ENCODE measurements around the gene TTC21A. TPM values are rescaled to one million over a fixed set of nuclear protein-coding genes. Genes with fewer than 3 reads are reported as not detected.

Gene TTC21A
- total RNA-seq, 1 experiment from 2014 or later, result 1.7 TPM

DNA sequence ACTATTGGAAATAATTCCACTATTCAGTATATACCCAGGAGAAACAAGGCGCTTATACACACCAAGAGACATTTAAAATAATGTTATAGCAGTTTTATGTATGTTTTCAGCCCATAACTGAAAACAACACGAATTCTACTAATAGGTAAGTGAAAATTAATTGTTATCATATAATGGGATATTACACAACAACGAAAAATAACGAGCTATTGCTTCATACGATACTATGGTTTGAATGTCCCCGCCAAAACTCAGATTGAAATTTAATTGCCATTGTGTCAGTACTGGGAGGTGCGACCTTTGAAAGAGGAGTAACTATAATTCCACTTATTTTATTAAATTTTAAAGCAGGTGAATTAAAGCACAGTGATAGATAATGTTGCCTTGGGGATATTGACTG is 49.9 kb downstream of the TTC21A start:
- H3K9me3 ChIP-seq (ENCODE audit: control insufficient read depth, low read depth, low read length), result no peaks in the 10 kb centered on the region
- peaks cover 5% of the 10 kb centered on the region for H3K23me2 ChIP-seq (ENCODE audit: insufficient read length, low read depth, low read length, poor library complexity, severe bottlenecking)
- no peak overlapping the region for H3K27ac ChIP-seq (ENCODE audit: insufficient read length, low read depth, low read length)
- no peak for DNase-seq
- no peak overlapping the region for H4K5ac ChIP-seq (ENCODE audit: insufficient read length, low read depth, low read length)
- H2BK12ac ChIP-seq (ENCODE audit: insufficient read length, low read depth, low read length), result no peak overlapping the region
- H3K79me1 ChIP-seq (ENCODE audit: insufficient read depth, low read depth, low read length, poor library complexity, severe bottlenecking), result no peaks in the 10 kb centered on the region
- H3K4me2 ChIP-seq (ENCODE audit: insufficient read depth, insufficient read length, low read length), result no peak overlapping the region
- Mint-ChIP-seq H3K9me3 (no peaks in the 10 kb centered on the region; a peak in 2 of 5 replicates), H3K4me1 (peaks cover 38 to 41% of the 10 kb centered on the region in 2 experiments), H3K36me3 (ENCODE audit: insufficient read depth in 1 of 3, low read depth in 3 of 3) (no peaks in the 10 kb centered on the region; a peak in 1 of 7 replicates), H3K27ac (no peak overlapping the region), H3K4me3 (no peak overlapping the region), H3K27me3 (ENCODE audit: low read depth) (no peaks in the 10 kb centered on the region; the same call in 1 of the 2 replicates)
- H3K4me1 ChIP-seq (ENCODE audit: insufficient read depth, low read length), result no peaks in the 10 kb centered on the region; the same call in 1 of the 2 replicates
- H3K56ac ChIP-seq (ENCODE audit: insufficient read length, low read depth, low read length), result no peak overlapping the region
- no peak overlapping the region for H2AK5ac ChIP-seq (ENCODE audit: insufficient read length, low read length)
- H3K27me3 ChIP-seq (ENCODE audit: insufficient read depth, low read length), result no peaks in the 10 kb centered on the region
- no peak overlapping the region for H3K14ac ChIP-seq (ENCODE audit: insufficient read depth, low read length)
- no peak overlapping the region for H2BK20ac ChIP-seq (ENCODE audit: low read depth, low read length, poor library complexity, severe bottlenecking)
- H3K23ac ChIP-seq (ENCODE audit: insufficient read length, low read depth, low read length), result no peak overlapping the region
- H3K79me2 ChIP-seq (ENCODE audit: insufficient read depth, low read length), result no peaks in the 10 kb centered on the region; the same call in 1 of the 2 replicates
- H4K91ac ChIP-seq (ENCODE audit: insufficient read length, low read depth, low read length), result no peak overlapping the region
- H3K18ac ChIP-seq (ENCODE audit: insufficient read length, low read depth, low read length), result no peak overlapping the region
- no peak overlapping the region for H2BK5ac ChIP-seq (ENCODE audit: insufficient read length, low read length)
- H2BK120ac ChIP-seq (ENCODE audit: low read depth, low read length, poor library complexity, severe bottlenecking), result no peak overlapping the region
- no peak overlapping the region for H4K8ac ChIP-seq (replicated peaks; ENCODE audit: insufficient read length, low read depth, low read length)
- H3K9ac ChIP-seq (ENCODE audit: extremely low read depth, insufficient read length, low read length), result no peak overlapping the region
- H4K20me1 ChIP-seq (ENCODE audit: control insufficient read depth, insufficient read depth, insufficient read length), result no peaks in the 10 kb centered on the region
- no peak overlapping the region for H3T11ph ChIP-seq (ENCODE audit: low read length)
- no CpG with 5 or more reads among the region's 7 CpGs for WGBS (ENCODE audit: extremely low coverage, insufficient read length, low lambda C conversion rate)
- H2BK15ac ChIP-seq (ENCODE audit: low read depth, low read length), result no peak overlapping the region
- no peak overlapping the region for H2AFZ ChIP-seq (ENCODE audit: low read length)
- TF ChIP-seq, protein P1, sequence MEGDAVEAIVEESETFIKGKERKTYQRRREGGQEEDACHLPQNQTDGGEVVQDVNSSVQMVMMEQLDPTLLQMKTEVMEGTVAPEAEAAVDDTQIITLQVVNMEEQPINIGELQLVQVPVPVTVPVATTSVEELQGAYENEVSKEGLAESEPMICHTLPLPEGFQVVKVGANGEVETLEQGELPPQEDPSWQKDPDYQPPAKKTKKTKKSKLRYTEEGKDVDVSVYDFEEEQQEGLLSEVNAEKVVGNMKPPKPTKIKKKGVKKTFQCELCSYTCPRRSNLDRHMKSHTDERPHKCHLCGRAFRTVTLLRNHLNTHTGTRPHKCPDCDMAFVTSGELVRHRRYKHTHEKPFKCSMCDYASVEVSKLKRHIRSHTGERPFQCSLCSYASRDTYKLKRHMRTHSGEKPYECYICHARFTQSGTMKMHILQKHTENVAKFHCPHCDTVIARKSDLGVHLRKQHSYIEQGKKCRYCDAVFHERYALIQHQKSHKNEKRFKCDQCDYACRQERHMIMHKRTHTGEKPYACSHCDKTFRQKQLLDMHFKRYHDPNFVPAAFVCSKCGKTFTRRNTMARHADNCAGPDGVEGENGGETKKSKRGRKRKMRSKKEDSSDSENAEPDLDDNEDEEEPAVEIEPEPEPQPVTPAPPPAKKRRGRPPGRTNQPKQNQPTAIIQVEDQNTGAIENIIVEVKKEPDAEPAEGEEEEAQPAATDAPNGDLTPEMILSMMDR (conservative IDR thresholded peaks at IDR 0.05), result no peak
- no peak overlapping the region for H3K4ac ChIP-seq (ENCODE audit: low read depth, low read length)
